A204.1 (cell line): ENCODE measurements around the gene ACOT11.

ENCODE experiments used
- FAIRE-seq: peaks from 2 replicates; lab custom pipeline; 2012; peaks lifted over from hg19 to GRCh38; lab: Jason Lieb, UNC

The ACOT11 gene

GRCh38 chr1:54645806-54646676, 98.0 kb downstream of the ACOT11 start:
- FAIRE-seq: no peak

- no peak for FAIRE-seq
These were observed 101.3 kb downstream of the ACOT11 start for GRCh38 chr1:54649130-54649898.

- FAIRE-seq: no peak
These were observed 101.9 kb downstream of the ACOT11 start for GRCh38 chr1:54649921-54650320.

- FAIRE-seq: no peak
These were observed 102.4 kb downstream of the ACOT11 start for GRCh38 chr1:54650417-54650816.

GRCh38 chr1:54651608-54652007, 103.6 kb downstream of the ACOT11 start:
- no peak for FAIRE-seq

- FAIRE-seq: no peak
These were observed 104.1 kb downstream of the ACOT11 start for GRCh38 chr1:54652168-54652567.

- FAIRE-seq: no peak
These were observed 105.0 kb downstream of the ACOT11 start for GRCh38 chr1:54653036-54653435.

GRCh38 chr1:54658164-54658913, 110.3 kb downstream of the ACOT11 start:
- no peak for FAIRE-seq
